CD4-positive, alpha-beta T cell (primary cell): ENCODE data around the gene POM121L12. TPM values are rescaled to one million over a fixed set of nuclear protein-coding genes. Genes with fewer than 3 reads are reported as not detected.

Experiments used
- ATAC-seq: fragments of 200-7000 bp; cut with Tn5 transposase; one replicate; pipeline ENCODE4 v1.10.0; 2022; ENCODE audit warnings: mild to moderate bottlenecking; ENCODE audit not compliant: poor library complexity
- CTCF ChIA-PET: fragments of 350-600 bp; sonication (Branson Sonifier 250); formaldehyde crosslinking; loops from one replicate; lab custom pipeline; 2021; ENCODE audit warnings: antibody characterized with exemption, inconsistent platforms; lab: Charles Lee
- POLR2A ChIA-PET: fragments of 350-600 bp; sonication (Branson Sonifier 250); formaldehyde crosslinking; loops from one replicate; lab custom pipeline; 2021; ENCODE audit warnings: antibody characterized with exemption, inconsistent platforms; lab: Charles Lee
- DNase-seq, 14 experiments: peaks; one replicate each; pipeline ENCODE4 v3.0.0-alpha.2; 2013 to 2020; ENCODE audit warnings: mixed read lengths in 2 of 14
- H3K27ac ChIP-seq, 2 donors: one replicate each; pipeline versions ENCODE4 v1.5.1 to v1.7.0; 2013; ENCODE audit warnings: low read length in 2 of 2, low read depth in 1 of 2, mild to moderate bottlenecking in 1 of 2
- H3K27me3 ChIP-seq, 2 experiments: 1 replicate in 1 of 2; 2 replicates in 1 of 2; pipeline versions ENCODE4 v1.6.1 to v1.7.0; 2013; ENCODE audit warnings: low read length in 2 of 2, control low read depth in 1 of 2, mild to moderate bottlenecking in 1 of 2, moderate library complexity in 1 of 2; ENCODE audit not compliant: insufficient read depth in 2 of 2, control insufficient read depth in 1 of 2
- H3K36me3 ChIP-seq: one replicate; pipeline ENCODE4 v1.6.1; 2013; ENCODE audit warnings: low read length, control low read depth; ENCODE audit not compliant: insufficient read depth
- H3K4me1 ChIP-seq: one replicate; pipeline ENCODE4 v1.6.1; 2013; ENCODE audit warnings: low read length, control low read depth; ENCODE audit not compliant: insufficient read depth
- H3K4me3 ChIP-seq: one replicate; pipeline ENCODE4 v1.5.1; 2013; ENCODE audit warnings: mild to moderate bottlenecking, low read length, moderate library complexity
- H3K9me3 ChIP-seq, 2 experiments: 1 replicate in 1 of 2; 2 replicates in 1 of 2; pipeline versions ENCODE4 v1.6.1 to v1.7.0; 2013; ENCODE audit warnings: low read length in 2 of 2, mild to moderate bottlenecking in 2 of 2, control low read depth in 1 of 2, moderate library complexity in 1 of 2; ENCODE audit not compliant: control insufficient read depth in 1 of 2, insufficient read depth in 1 of 2
- H3K27ac Mint-ChIP-seq: one replicate; pipeline ENCODE4 v1.8.0; 2020; ENCODE audit warnings: mixed read lengths
- H3K27me3 Mint-ChIP-seq: one replicate; pipeline ENCODE4 v1.8.0; 2021; ENCODE audit warnings: mixed read lengths
- H3K36me3 Mint-ChIP-seq: one replicate; pipeline ENCODE4 v1.8.0; 2021; ENCODE audit warnings: low read depth, mixed read lengths
- H3K4me1 Mint-ChIP-seq: one replicate; pipeline ENCODE4 v1.8.0; 2021; ENCODE audit warnings: low read depth, mixed read lengths
- H3K4me3 Mint-ChIP-seq: one replicate; pipeline ENCODE4 v1.8.0; 2020; ENCODE audit warnings: mild to moderate bottlenecking, mixed read lengths
- H3K9me3 Mint-ChIP-seq: one replicate; pipeline ENCODE4 v1.8.0; 2020; ENCODE audit warnings: mixed read lengths
- CTCF ChIP-seq: fragments of 200-600 bp; IDR thresholded peaks from one replicate; pipeline ENCODE4 v1.8.0; 2022; ENCODE audit warnings: antibody characterized with exemption, mild to moderate bottlenecking
- intact Hi-C, 2 experiments: fragments of 100-400 bp; cut with DNase I in 1 of 2; cut with micrococcal nuclease in 1 of 2; formaldehyde crosslinking; loops; one replicate each; pipeline versions ENCODE4 v1.15.1 to v1.9.0; 2023 to 2025; cut with DNase I, micrococcal nuclease
- polyA plus RNA-seq, 2 donors: library from polyadenylated mRNA; unstranded; fragments of 120-200 nt; gene quantifications; one replicate each; pipeline ENCODE4 v1.2.1, GENCODE V29; 2013
- total RNA-seq, 174 experiments: library from RNA in 2 of 174; stranded (reverse) in 2 of 174; gene quantifications; one replicate each; pipeline ENCODE4 v1.2.3 and lab custom pipeline; 2021 to 2026

POM121L12 gene
- total RNA-seq (not detected), total RNA-seq (lab: John Stamatoyannopoulos, UW) (0 to 0.11 (median 0) reads per million in 172 experiments)
- polyA plus RNA-seq (2013, experiment 1 of 2) = not detected
- not detected for polyA plus RNA-seq (2013, experiment 2 of 2)

- DNase-seq (peak in 1 of 14 experiments; percentile 6), ATAC-seq (no peak)
- CTCF ChIA-PET = interaction anchor here (0.8 kb wide), 1 partner anchor 20 kb away, joined by 3 read pairs; no protein-coding TSS in a partner anchor
- Histone ChIP-seq H3K27me3 (no peaks in the 10 kb centered on the region), H3K4me1 (no peaks in the 10 kb centered on the region), H3K27ac (no peak within 1 kb of the TSS), H3K36me3 (no peaks in the 10 kb centered on the region), H3K4me3 (no peak within 1 kb of the TSS), H3K9me3 (peaks cover 4 to 22% of the 10 kb centered on the region in 2 experiments)
- Mint-ChIP-seq H3K4me3 (no peak within 1 kb of the TSS), H3K4me1 (no peaks in the 10 kb centered on the region), H3K36me3 (no peaks in the 10 kb centered on the region), H3K9me3 (peaks cover 16% of the 10 kb centered on the region), H3K27ac (no peak within 1 kb of the TSS), H3K27me3 (no peaks in the 10 kb centered on the region)
- intact Hi-C loops = no loop called here
- no peak for TF ChIP-seq CTCF
- POLR2A ChIA-PET = no interaction called here
These were observed at the start of gene POM121L12 for GRCh38 chr7:53035499-53036412. TSS of gene POM121L12 (plus strand) at chr7:53035633. CDS start at chr7:53035672, 39 bp downstream.

- Mint-ChIP-seq H3K27me3 (no peaks in the 10 kb centered on the region), H3K9me3 (peaks cover 10% of the 10 kb centered on the region), H3K4me3 (no peak overlapping the region), H3K36me3 (no peaks in the 10 kb centered on the region), H3K27ac (no peak overlapping the region), H3K4me1 (no peaks in the 10 kb centered on the region)
- intact Hi-C loops = no loop called here
- Histone ChIP-seq H3K4me3 (no peak overlapping the region), H3K27me3 (no peaks in the 10 kb centered on the region), H3K27ac (no peak overlapping the region), H3K9me3 (peaks cover 0 to 9% of the 10 kb centered on the region in 2 experiments), H3K36me3 (no peaks in the 10 kb centered on the region), H3K4me1 (no peaks in the 10 kb centered on the region)
- no peak for ATAC-seq
- no peak for TF ChIP-seq CTCF
- POLR2A ChIA-PET = no interaction called here
- DNase-seq = no peak
- CTCF ChIA-PET = no interaction called here
These were observed 43.4 kb upstream of the POM121L12 start for GRCh38 chr7:52992001-52992400.

GRCh38 chr7:52992479-52993162, 42.8 kb upstream of the POM121L12 start:
- no peak for ATAC-seq
- Histone ChIP-seq H3K9me3 (peaks cover 0 to 9% of the 10 kb centered on the region in 2 experiments), H3K27ac (no peak overlapping the region), H3K27me3 (no peaks in the 10 kb centered on the region), H3K4me1 (no peaks in the 10 kb centered on the region), H3K4me3 (no peak overlapping the region), H3K36me3 (no peaks in the 10 kb centered on the region)
- no peaks in the 10 kb centered on the region for H3K27me3 Mint-ChIP-seq
- no peak for TF ChIP-seq CTCF
- H3K27ac Mint-ChIP-seq = no peak overlapping the region
- DNase-seq = no peak
- H3K4me1 Mint-ChIP-seq = no peaks in the 10 kb centered on the region
- POLR2A ChIA-PET = no interaction called here
- CTCF ChIA-PET = no interaction called here
- H3K9me3 Mint-ChIP-seq = peaks cover 10% of the 10 kb centered on the region
- H3K4me3 Mint-ChIP-seq = no peak overlapping the region
- no peaks in the 10 kb centered on the region for H3K36me3 Mint-ChIP-seq
- intact Hi-C loops = no loop called here
